GM23248 (cell line): ENCODE measurements around the gene PCLO.

Source experiments
- EZH2 ChIP-seq: fragments of 200-600 bp; sonication (generic); IDR thresholded peaks from 2 replicates; pipeline ENCODE4 v1.6.1; 2018; ENCODE audit warnings: antibody characterized with exemption, mild to moderate bottlenecking; ENCODE audit not compliant: insufficient read depth, poor library complexity, severe bottlenecking
- EZH2phosphoT487 ChIP-seq: fragments of 200-600 bp; sonication (generic); IDR thresholded peaks from 2 replicates; pipeline ENCODE4 v1.6.1; 2018; ENCODE audit warnings: antibody characterized with exemption, moderate library complexity, mild to moderate bottlenecking, low read depth; ENCODE audit not compliant: insufficient read depth

GRCh38 chr7:82925331-82925730, 237.4 kb downstream of the PCLO start:
- TF ChIP-seq EZH2, result no peak
- no peak for TF ChIP-seq EZH2phosphoT487
